A549 (cell line): ENCODE measurements around the gene TAF4.

Experiments used
- EP300 ChIP-seq, 2 experiments: fragments of >200 bp; sonication (Bioruptor Twin); formaldehyde crosslinking; IDR thresholded peaks; 2 replicates in 1 of 2; 3 replicates in 1 of 2; pipeline ENCODE4 v1.6.1; 2016 to 2017
- HOXB5 ChIP-seq: fragments of 250-450 bp; sonication (Bioruptor Pico); IDR thresholded peaks from 2 replicates; pipeline ENCODE4 v1.5.0; 2020; ENCODE audit warnings: mild to moderate bottlenecking, moderate library complexity
- KDM1A ChIP-seq: fragments of 200-600 bp; sonication (generic); IDR thresholded peaks from 2 replicates; pipeline ENCODE4 v1.6.1; 2016; ENCODE audit warnings: low read depth, mild to moderate bottlenecking
- POLR2A ChIP-seq: IDR thresholded peaks from 2 replicates; pipeline ENCODE4 v1.6.1; 2012; ENCODE audit warnings: mild to moderate bottlenecking, low read length
- RFX5 ChIP-seq: fragments of 450-650 bp; IDR thresholded peaks from 2 replicates; pipeline ENCODE4 v1.7.1; 2014; ENCODE audit warnings: antibody characterized with exemption, mild to moderate bottlenecking, moderate library complexity
- RNF2 ChIP-seq: fragments of 200-600 bp; sonication (generic); IDR thresholded peaks from 2 replicates; pipeline ENCODE4 v1.6.1; 2016; ENCODE audit warnings: low read depth, mild to moderate bottlenecking, antibody characterized with exemption, moderate library complexity, borderline replicate concordance
- ZFP36 ChIP-seq: fragments of 450-650 bp; IDR thresholded peaks from 2 replicates; pipeline ENCODE4 v1.6.1; 2014; ENCODE audit warnings: borderline replicate concordance; ENCODE audit not compliant: partially characterized antibody
- ZNF302 ChIP-seq: fragments of 250-450 bp; sonication (Bioruptor Pico); IDR thresholded peaks from 2 replicates; pipeline ENCODE4 v1.9.0; 2021; ENCODE audit warnings: inconsistent platforms, mild to moderate bottlenecking, moderate library complexity
- TF ChIP-seq, protein P1 (sequence below): fragments of >200 bp; sonication (Bioruptor Twin); formaldehyde crosslinking; IDR thresholded peaks from 3 replicates; pipeline ENCODE4 v1.5.1; 2016
- TF ChIP-seq, protein P2 (sequence below): fragments of 250-450 bp; sonication (Bioruptor Pico); IDR thresholded peaks from 2 replicates; pipeline ENCODE4 v1.5.0; 2021; ENCODE audit warnings: mild to moderate bottlenecking, moderate library complexity, borderline replicate concordance

GRCh38 chr20:62029296-62029695 lies 36.4 kb downstream of the TAF4 start:
- TF ChIP-seq, protein P1, sequence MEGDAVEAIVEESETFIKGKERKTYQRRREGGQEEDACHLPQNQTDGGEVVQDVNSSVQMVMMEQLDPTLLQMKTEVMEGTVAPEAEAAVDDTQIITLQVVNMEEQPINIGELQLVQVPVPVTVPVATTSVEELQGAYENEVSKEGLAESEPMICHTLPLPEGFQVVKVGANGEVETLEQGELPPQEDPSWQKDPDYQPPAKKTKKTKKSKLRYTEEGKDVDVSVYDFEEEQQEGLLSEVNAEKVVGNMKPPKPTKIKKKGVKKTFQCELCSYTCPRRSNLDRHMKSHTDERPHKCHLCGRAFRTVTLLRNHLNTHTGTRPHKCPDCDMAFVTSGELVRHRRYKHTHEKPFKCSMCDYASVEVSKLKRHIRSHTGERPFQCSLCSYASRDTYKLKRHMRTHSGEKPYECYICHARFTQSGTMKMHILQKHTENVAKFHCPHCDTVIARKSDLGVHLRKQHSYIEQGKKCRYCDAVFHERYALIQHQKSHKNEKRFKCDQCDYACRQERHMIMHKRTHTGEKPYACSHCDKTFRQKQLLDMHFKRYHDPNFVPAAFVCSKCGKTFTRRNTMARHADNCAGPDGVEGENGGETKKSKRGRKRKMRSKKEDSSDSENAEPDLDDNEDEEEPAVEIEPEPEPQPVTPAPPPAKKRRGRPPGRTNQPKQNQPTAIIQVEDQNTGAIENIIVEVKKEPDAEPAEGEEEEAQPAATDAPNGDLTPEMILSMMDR = no peak
- TF ChIP-seq KDM1A = no peak
- no peak for TF ChIP-seq EP300 (IDR thresholded peaks at IDR 0.05)
- TF ChIP-seq HOXB5 (CRISPR knock-in tag) = no peak
- TF ChIP-seq RFX5 = no peak
- TF ChIP-seq RNF2 = no peak
- no peak for TF ChIP-seq POLR2A
- no peak for TF ChIP-seq ZFP36
- TF ChIP-seq, protein P2, sequence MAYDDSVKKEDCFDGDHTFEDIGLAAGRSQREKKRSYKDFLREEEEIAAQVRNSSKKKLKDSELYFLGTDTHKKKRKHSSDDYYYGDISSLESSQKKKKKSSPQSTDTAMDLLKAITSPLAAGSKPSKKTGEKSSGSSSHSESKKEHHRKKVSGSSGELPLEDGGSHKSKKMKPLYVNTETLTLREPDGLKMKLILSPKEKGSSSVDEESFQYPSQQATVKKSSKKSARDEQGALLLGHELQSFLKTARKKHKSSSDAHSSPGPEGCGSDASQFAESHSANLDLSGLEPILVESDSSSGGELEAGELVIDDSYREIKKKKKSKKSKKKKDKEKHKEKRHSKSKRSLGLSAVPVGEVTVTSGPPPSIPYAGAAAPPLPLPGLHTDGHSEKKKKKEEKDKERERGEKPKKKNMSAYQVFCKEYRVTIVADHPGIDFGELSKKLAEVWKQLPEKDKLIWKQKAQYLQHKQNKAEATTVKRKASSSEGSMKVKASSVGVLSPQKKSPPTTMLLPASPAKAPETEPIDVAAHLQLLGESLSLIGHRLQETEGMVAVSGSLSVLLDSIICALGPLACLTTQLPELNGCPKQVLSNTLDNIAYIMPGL (CRISPR knock-in tag) = no peak
- no peak for TF ChIP-seq ZNF302 (CRISPR knock-in tag)
